GM10248 (cell line): ENCODE results near the gene TADA3.

Experiments
- CTCF ChIA-PET: fragments of 300-600 bp; sonication (Branson Sonifier 250); formaldehyde crosslinking; extraction: SDS; loops from one replicate; lab custom pipeline; 2021; ENCODE audit warnings: antibody characterized with exemption; lab: Yijun Ruan, JAX
- POLR2A ChIA-PET: fragments of 350-650 bp; sonication (Branson Sonifier 250); formaldehyde crosslinking; extraction: SDS; loops from one replicate; lab custom pipeline; 2020; ENCODE audit warnings: antibody characterized with exemption; lab: Yijun Ruan, JAX
- DNase-seq: peaks from one replicate; pipeline ENCODE4 v3.0.0; 2012; ENCODE audit errors: extremely low spot score
- CTCF ChIP-seq: IDR thresholded peaks from 2 replicates; pipeline ENCODE4 v1.5.1; 2012; ENCODE audit warnings: mild to moderate bottlenecking, low read depth; ENCODE audit errors: extremely low read depth, missing control alignments, control extremely low read depth

TADA3 gene

GRCh38 chr3:9781551-9781950, 10.7 kb downstream of the TADA3 start:
- no peak for TF ChIP-seq CTCF
- ChIA-PET POLR2A (interaction anchor here (0.5 to 0.6 kb wide), 2 partner anchors 18 to 332 kb away, joined by 4 read pairs; no protein-coding TSS in a partner anchor), CTCF (interaction anchor here (1.2 to 1.6 kb wide), 3 partner anchors 10 to 27 kb away, joined by 3 to 5 read pairs (median 5); no protein-coding TSS in a partner anchor)
- DNase-seq: no peak

- ChIA-PET POLR2A (interaction anchor here (0.5 to 1.3 kb wide), 3 partner anchors 10 to 332 kb away, joined by 3 to 4 read pairs (median 4); no protein-coding TSS in a partner anchor), CTCF (interaction anchor here (0.9 to 1.6 kb wide), 4 partner anchors 9 to 14 kb away, joined by 3 to 5 read pairs (median 3); partner anchors contain the start of genes CAMK1 and TADA3)
- no peak for DNase-seq
Measured at GRCh38 chr3:9780910-9781309, 11.4 kb downstream of the TADA3 start.

GRCh38 chr3:9780458-9780812, 11.8 kb downstream of the TADA3 start:
- POLR2A ChIA-PET: interaction anchor here (1.3 kb wide), 1 partner anchor 10 kb away, joined by 3 read pairs; no protein-coding TSS in a partner anchor
- DNase-seq: no peak
- CTCF ChIA-PET: interaction anchor here (0.9 to 1.2 kb wide), 3 partner anchors 11 to 13 kb away, joined by 3 read pairs; partner anchors contain the start of genes CAMK1 and TADA3
- no peak for TF ChIP-seq CTCF

More at GRCh38 chr3:9780910-9781309, 11.4 kb downstream of the TADA3 start:
- no peak for TF ChIP-seq CTCF

GRCh38 chr3:9779721-9780457, 12.4 kb downstream of the TADA3 start:
- CTCF ChIA-PET: interaction anchor here (1.1 kb wide), 1 partner anchor 13 kb away, joined by 3 read pairs; the partner anchor contains the start of gene TADA3
- DNase-seq: peak; percentile 58
- POLR2A ChIA-PET: interaction anchor here (1.3 kb wide), 1 partner anchor 11 kb away, joined by 3 read pairs; no protein-coding TSS in a partner anchor
- TF ChIP-seq CTCF: no peak

- POLR2A ChIA-PET: no interaction called here
- CTCF ChIA-PET: interaction anchor here (1.2 kb wide), 1 partner anchor 275 kb away, joined by 3 read pairs; no protein-coding TSS in a partner anchor
- DNase-seq: no peak
- TF ChIP-seq CTCF: no peak
Measured at GRCh38 chr3:9779075-9779593, 13.1 kb downstream of the TADA3 start.
